Measurements from ENCODE around the gene ASAH2. TPM values are rescaled to one million over a fixed set of nuclear protein-coding genes. Genes with fewer than 3 reads are reported as not detected.

The ASAH2 gene
- total RNA-seq, 1 experiment from 2014 or later, result 6.4 TPM

DNA sequence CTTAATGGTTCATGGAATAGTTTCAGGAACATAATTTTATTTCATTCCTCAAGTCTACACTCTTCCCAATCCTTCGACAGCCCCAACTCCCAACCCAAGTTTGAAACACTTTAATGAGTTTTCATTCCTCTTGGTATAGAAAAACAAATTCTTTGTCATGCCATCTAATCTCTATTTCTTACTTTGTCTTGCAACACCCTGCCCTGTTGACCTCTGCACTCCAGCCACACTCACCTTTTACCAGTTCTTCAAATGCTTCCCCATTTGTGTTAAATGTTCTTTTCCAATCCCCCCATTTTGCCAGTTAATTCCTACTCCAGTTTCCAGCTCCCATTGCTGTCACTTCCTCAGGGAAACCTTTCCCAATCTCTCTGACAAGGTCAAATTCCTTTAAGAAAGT is 21.9 kb downstream of the ASAH2 start:
- no peaks in the 10 kb centered on the region for H3K4me1 ChIP-seq (ENCODE audit: insufficient read depth, low read length, poor library complexity, severe bottlenecking)
- ChIA-PET CTCF (no interaction called here), POLR2A (ENCODE audit: low non-redundant PET) (no interaction called here)
- intact Hi-C loops (cut with micrococcal nuclease; ENCODE audit: unreplicated experiment), result loop anchor here (10.0 kb wide), 1 partner anchor 825 kb away; no protein-coding TSS in a partner anchor
- TF ChIP-seq EZH2 (IDR thresholded peaks at IDR 0.05; ENCODE audit: borderline replicate concordance, low read depth, low read length, poor library complexity, severe bottlenecking), result no peak
- TF ChIP-seq, protein P1, sequence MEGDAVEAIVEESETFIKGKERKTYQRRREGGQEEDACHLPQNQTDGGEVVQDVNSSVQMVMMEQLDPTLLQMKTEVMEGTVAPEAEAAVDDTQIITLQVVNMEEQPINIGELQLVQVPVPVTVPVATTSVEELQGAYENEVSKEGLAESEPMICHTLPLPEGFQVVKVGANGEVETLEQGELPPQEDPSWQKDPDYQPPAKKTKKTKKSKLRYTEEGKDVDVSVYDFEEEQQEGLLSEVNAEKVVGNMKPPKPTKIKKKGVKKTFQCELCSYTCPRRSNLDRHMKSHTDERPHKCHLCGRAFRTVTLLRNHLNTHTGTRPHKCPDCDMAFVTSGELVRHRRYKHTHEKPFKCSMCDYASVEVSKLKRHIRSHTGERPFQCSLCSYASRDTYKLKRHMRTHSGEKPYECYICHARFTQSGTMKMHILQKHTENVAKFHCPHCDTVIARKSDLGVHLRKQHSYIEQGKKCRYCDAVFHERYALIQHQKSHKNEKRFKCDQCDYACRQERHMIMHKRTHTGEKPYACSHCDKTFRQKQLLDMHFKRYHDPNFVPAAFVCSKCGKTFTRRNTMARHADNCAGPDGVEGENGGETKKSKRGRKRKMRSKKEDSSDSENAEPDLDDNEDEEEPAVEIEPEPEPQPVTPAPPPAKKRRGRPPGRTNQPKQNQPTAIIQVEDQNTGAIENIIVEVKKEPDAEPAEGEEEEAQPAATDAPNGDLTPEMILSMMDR (conservative IDR thresholded peaks at IDR 0.05; ENCODE audit: low read depth, low read length), result no peak
- H3K4me3 ChIP-seq (ENCODE audit: low read depth, low read length, poor library complexity, severe bottlenecking), result no peak overlapping the region
- H3K36me3 ChIP-seq (ENCODE audit: insufficient read depth, low read length, poor library complexity, severe bottlenecking), result no peaks in the 10 kb centered on the region
- BruUV-seq (replicated peaks), result no TSS peak
- peaks cover 47% of the 10 kb centered on the region for H3K27me3 ChIP-seq (replicated peaks; ENCODE audit: insufficient read depth, low read depth, low read length, poor library complexity)
- no peak overlapping the region for H3K27ac ChIP-seq (ENCODE audit: low read depth, low read length, poor library complexity, severe bottlenecking)
- no peak for DNase-seq (ENCODE audit: low spot score)
- no peaks in the 10 kb centered on the region for H3K9me3 ChIP-seq (ENCODE audit: low read depth, low read length, poor library complexity, severe bottlenecking)

DNA sequence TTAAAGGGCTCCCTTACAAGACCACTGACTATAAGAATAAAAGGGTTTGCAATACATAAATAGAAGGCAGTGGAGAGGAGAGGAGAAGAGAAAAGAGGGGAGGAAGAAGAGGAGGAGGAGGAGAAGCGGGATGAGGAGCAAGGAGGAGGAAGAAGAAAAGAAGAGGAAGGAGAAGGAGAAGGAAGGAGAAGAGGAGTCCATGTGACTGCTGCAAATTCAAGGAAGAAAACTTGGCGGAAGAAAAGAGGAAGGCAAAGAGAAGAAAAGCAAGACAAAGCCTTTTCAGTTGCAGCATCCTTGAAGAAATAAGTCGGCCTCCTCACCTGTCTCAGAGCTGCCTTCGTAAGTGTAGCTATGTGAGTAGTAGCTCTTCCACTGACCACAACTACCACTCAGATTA is 22.6 kb downstream of the ASAH2 start:
- no peaks in the 10 kb centered on the region for H3K36me3 ChIP-seq (ENCODE audit: insufficient read depth, low read length, poor library complexity, severe bottlenecking)
- no peak overlapping the region for H3K27ac ChIP-seq (ENCODE audit: low read depth, low read length, poor library complexity, severe bottlenecking)
- H3K4me1 ChIP-seq (ENCODE audit: insufficient read depth, low read length, poor library complexity, severe bottlenecking), result no peaks in the 10 kb centered on the region
- intact Hi-C loops (cut with micrococcal nuclease; ENCODE audit: unreplicated experiment), result loop anchor here (10.0 kb wide), 1 partner anchor 824 kb away; no protein-coding TSS in a partner anchor
- H3K27me3 ChIP-seq (replicated peaks; ENCODE audit: insufficient read depth, low read depth, low read length, poor library complexity), result peaks cover 39% of the 10 kb centered on the region
- H3K9me3 ChIP-seq (ENCODE audit: low read depth, low read length, poor library complexity, severe bottlenecking), result no peaks in the 10 kb centered on the region
- TF ChIP-seq, protein P1 (conservative IDR thresholded peaks at IDR 0.05; ENCODE audit: low read depth, low read length), result no peak
- TF ChIP-seq EZH2 (IDR thresholded peaks at IDR 0.05; ENCODE audit: borderline replicate concordance, low read depth, low read length, poor library complexity, severe bottlenecking), result no peak
- DNase-seq (ENCODE audit: low spot score), result no peak
- no peak overlapping the region for H3K4me3 ChIP-seq (ENCODE audit: low read depth, low read length, poor library complexity, severe bottlenecking)
- CTCF ChIA-PET, result no interaction called here
- BruUV-seq (replicated peaks), result no TSS peak
- POLR2A ChIA-PET (ENCODE audit: low non-redundant PET), result no interaction called here

DNA sequence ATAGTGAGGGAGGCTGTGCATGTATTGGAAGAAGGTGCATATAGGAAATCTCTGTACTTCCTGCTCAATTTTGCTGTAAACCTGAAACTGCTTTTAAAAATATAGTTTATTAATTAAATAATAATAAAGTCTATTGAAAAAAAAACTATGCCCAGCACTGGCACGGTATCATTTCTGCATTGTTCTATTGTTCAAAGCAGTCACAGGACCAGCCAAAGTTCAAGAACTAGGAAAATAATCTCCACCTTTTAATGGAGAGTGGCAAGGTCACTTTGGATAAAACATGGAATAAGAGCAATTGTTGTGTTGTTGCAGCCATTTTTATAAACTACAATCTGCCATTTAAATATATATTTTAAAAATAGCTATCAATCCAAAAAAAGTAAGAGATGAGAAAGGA is 24.7 kb downstream of the ASAH2 start:
- POLR2A ChIA-PET (ENCODE audit: low non-redundant PET), result no interaction called here
- CTCF ChIA-PET, result no interaction called here
- Histone ChIP-seq H3K27me3 (replicated peaks; ENCODE audit: insufficient read depth, low read depth, low read length, poor library complexity) (peaks cover 30% of the 10 kb centered on the region), H3K36me3 (ENCODE audit: insufficient read depth, low read length, poor library complexity, severe bottlenecking) (no peaks in the 10 kb centered on the region), H3K4me1 (ENCODE audit: insufficient read depth, low read length, poor library complexity, severe bottlenecking) (no peaks in the 10 kb centered on the region), H3K27ac (ENCODE audit: low read depth, low read length, poor library complexity, severe bottlenecking) (no peak overlapping the region), H3K4me3 (ENCODE audit: low read depth, low read length, poor library complexity, severe bottlenecking) (no peak overlapping the region), H3K9me3 (ENCODE audit: low read depth, low read length, poor library complexity, severe bottlenecking) (no peaks in the 10 kb centered on the region)
- no peak for DNase-seq (ENCODE audit: low spot score)
- no peak for TF ChIP-seq EZH2 (IDR thresholded peaks at IDR 0.05; ENCODE audit: borderline replicate concordance, low read depth, low read length, poor library complexity, severe bottlenecking)
- TF ChIP-seq, protein P1 (conservative IDR thresholded peaks at IDR 0.05; ENCODE audit: low read depth, low read length), result no peak
- intact Hi-C loops (cut with micrococcal nuclease; ENCODE audit: unreplicated experiment), result loop anchor here (10.0 kb wide), 1 partner anchor 822 kb away; no protein-coding TSS in a partner anchor
- no TSS peak for BruUV-seq (replicated peaks)

Measured in A673 (cell line).